Mononuclear cell (primary cell): ENCODE results near the gene CACNA1G. TPM values are rescaled to one million over a fixed set of nuclear protein-coding genes. Genes with fewer than 3 reads are reported as not detected.

ENCODE experiments used
- H3K27me3 ChIP-seq: 2 replicates; pipeline ENCODE4 v1.6.0; 2011; ENCODE audit warnings: low read length, control low read depth; ENCODE audit not compliant: insufficient read depth
- H3K4me1 ChIP-seq: 2 replicates; pipeline ENCODE4 v1.5.1; 2011; ENCODE audit warnings: mild to moderate bottlenecking, low read length, control low read depth; ENCODE audit not compliant: insufficient read depth
- H3K4me3 ChIP-seq: 2 replicates; pipeline ENCODE4 v1.5.1; 2011; ENCODE audit warnings: mild to moderate bottlenecking, low read length, moderate library complexity
- H3K9me3 ChIP-seq: 2 replicates; pipeline ENCODE4 v1.5.1; 2011; ENCODE audit warnings: low read depth, mild to moderate bottlenecking, control low read depth, low read length
- total RNA-seq: library from RNA; depleted of rRNA; stranded (reverse); fragments of >200 nt; gene quantifications from one replicate; pipeline ENCODE4 v1.2.3, GENCODE V29; 2012

CACNA1G gene
- total RNA-seq, 1 donor, result under 0.01 TPM

GRCh38 chr17:50594128-50594823 lies 33.8 kb downstream of the CACNA1G start:
- Histone ChIP-seq H3K9me3 (no peaks in the 10 kb centered on the region), H3K4me1 (peaks cover 5% of the 10 kb centered on the region), H3K27me3 (no peaks in the 10 kb centered on the region), H3K4me3 (no peak overlapping the region)

- Histone ChIP-seq H3K4me1 (peaks cover 5% of the 10 kb centered on the region), H3K27me3 (no peaks in the 10 kb centered on the region), H3K4me3 (no peak overlapping the region), H3K9me3 (no peaks in the 10 kb centered on the region)
Measured at GRCh38 chr17:50594892-50595291, 34.4 kb downstream of the CACNA1G start.

- H3K9me3 ChIP-seq, result no peaks in the 10 kb centered on the region
Measured at GRCh38 chr17:50596191-50597037, 35.9 kb downstream of the CACNA1G start.

GRCh38 chr17:50598487-50598886 lies 38.0 kb downstream of the CACNA1G start:
- no peaks in the 10 kb centered on the region for H3K27me3 ChIP-seq
- H3K9me3 ChIP-seq, result no peaks in the 10 kb centered on the region
- peaks cover 5% of the 10 kb centered on the region for H3K4me1 ChIP-seq
- H3K4me3 ChIP-seq, result no peak overlapping the region

More at GRCh38 chr17:50596191-50597037, 35.9 kb downstream of the CACNA1G start:
- no peaks in the 10 kb centered on the region for H3K27me3 ChIP-seq
- H3K4me1 ChIP-seq, result peaks cover 5% of the 10 kb centered on the region
- H3K4me3 ChIP-seq, result no peak overlapping the region

GRCh38 chr17:50599606-50600005 lies 39.1 kb downstream of the CACNA1G start:
- Histone ChIP-seq H3K4me3 (no peak overlapping the region), H3K27me3 (no peaks in the 10 kb centered on the region), H3K4me1 (peaks cover under 1% of the 10 kb centered on the region), H3K9me3 (no peaks in the 10 kb centered on the region)

- Histone ChIP-seq H3K9me3 (no peaks in the 10 kb centered on the region), H3K4me3 (no peak overlapping the region), H3K4me1 (no peaks in the 10 kb centered on the region), H3K27me3 (no peaks in the 10 kb centered on the region)
Measured at GRCh38 chr17:50601823-50602375, 41.4 kb downstream of the CACNA1G start.

- Histone ChIP-seq H3K27me3 (no peaks in the 10 kb centered on the region), H3K4me1 (no peaks in the 10 kb centered on the region), H3K4me3 (no peak overlapping the region), H3K9me3 (no peaks in the 10 kb centered on the region)
Measured at GRCh38 chr17:50602836-50603235, 42.3 kb downstream of the CACNA1G start.

- Histone ChIP-seq H3K9me3 (no peaks in the 10 kb centered on the region), H3K27me3 (no peaks in the 10 kb centered on the region), H3K4me1 (no peaks in the 10 kb centered on the region), H3K4me3 (no peak overlapping the region)
Measured at GRCh38 chr17:50603340-50603739, 42.8 kb downstream of the CACNA1G start.

GRCh38 chr17:50604513-50604912 lies 44.0 kb downstream of the CACNA1G start:
- no peak overlapping the region for H3K4me3 ChIP-seq
- no peaks in the 10 kb centered on the region for H3K4me1 ChIP-seq
- no peaks in the 10 kb centered on the region for H3K9me3 ChIP-seq
- H3K27me3 ChIP-seq, result no peaks in the 10 kb centered on the region

GRCh38 chr17:50605429-50605828 lies 44.9 kb downstream of the CACNA1G start:
- Histone ChIP-seq H3K27me3 (no peaks in the 10 kb centered on the region), H3K4me1 (no peaks in the 10 kb centered on the region)

GRCh38 chr17:50607522-50608175 lies 47.1 kb downstream of the CACNA1G start:
- Histone ChIP-seq H3K4me3 (no peak overlapping the region), H3K27me3 (no peaks in the 10 kb centered on the region), H3K9me3 (no peaks in the 10 kb centered on the region), H3K4me1 (no peaks in the 10 kb centered on the region)

More at GRCh38 chr17:50605429-50605828, 44.9 kb downstream of the CACNA1G start:
- Histone ChIP-seq H3K4me3 (no peak overlapping the region), H3K9me3 (no peaks in the 10 kb centered on the region)

GRCh38 chr17:50608700-50609379 lies 48.3 kb downstream of the CACNA1G start:
- Histone ChIP-seq H3K27me3 (no peaks in the 10 kb centered on the region), H3K4me1 (no peaks in the 10 kb centered on the region), H3K4me3 (no peak overlapping the region), H3K9me3 (no peaks in the 10 kb centered on the region)

- Histone ChIP-seq H3K9me3 (no peaks in the 10 kb centered on the region), H3K4me3 (no peak overlapping the region), H3K27me3 (no peaks in the 10 kb centered on the region), H3K4me1 (no peaks in the 10 kb centered on the region)
Measured at GRCh38 chr17:50609380-50610074, 49.0 kb downstream of the CACNA1G start.

- Histone ChIP-seq H3K27me3 (no peaks in the 10 kb centered on the region), H3K4me3 (no peak overlapping the region), H3K4me1 (no peaks in the 10 kb centered on the region), H3K9me3 (no peaks in the 10 kb centered on the region)
Measured at GRCh38 chr17:50611634-50612033, 51.1 kb downstream of the CACNA1G start.
